ENCODE measurements around the gene HLA-DOB. TPM values are rescaled to one million over a fixed set of nuclear protein-coding genes. Genes with fewer than 3 reads are reported as not detected.

Gene HLA-DOB
- total RNA-seq, 1 experiment from 2014 or later: 8.2 TPM

DNA sequence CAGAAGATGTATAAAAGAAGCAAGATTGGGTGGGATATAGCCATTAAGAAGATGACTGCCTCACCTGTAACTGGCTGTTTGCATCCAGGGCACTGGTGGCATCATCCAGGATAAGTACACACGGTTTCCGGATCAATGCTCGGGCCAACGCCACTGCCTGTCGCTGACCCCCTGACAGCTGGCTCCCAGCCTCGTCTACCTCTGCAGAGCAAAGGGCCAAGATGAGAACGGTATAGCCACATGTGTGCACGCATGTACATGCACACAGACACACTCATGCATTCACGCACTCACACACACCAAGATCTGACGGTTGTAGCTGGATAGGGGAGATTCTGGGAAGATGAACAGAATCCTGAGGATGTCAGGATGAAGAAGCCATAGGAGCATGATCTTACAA is 30.2 kb upstream of the HLA-DOB start:
- H3K27me3 ChIP-seq: no peaks in the 10 kb centered on the region
- peaks cover 77% of the 10 kb centered on the region for H3K36me3 ChIP-seq
- DNase-seq: no peak
- no peak overlapping the region for H3K4me3 ChIP-seq
- no peaks in the 10 kb centered on the region for H3K9me3 ChIP-seq

DNA sequence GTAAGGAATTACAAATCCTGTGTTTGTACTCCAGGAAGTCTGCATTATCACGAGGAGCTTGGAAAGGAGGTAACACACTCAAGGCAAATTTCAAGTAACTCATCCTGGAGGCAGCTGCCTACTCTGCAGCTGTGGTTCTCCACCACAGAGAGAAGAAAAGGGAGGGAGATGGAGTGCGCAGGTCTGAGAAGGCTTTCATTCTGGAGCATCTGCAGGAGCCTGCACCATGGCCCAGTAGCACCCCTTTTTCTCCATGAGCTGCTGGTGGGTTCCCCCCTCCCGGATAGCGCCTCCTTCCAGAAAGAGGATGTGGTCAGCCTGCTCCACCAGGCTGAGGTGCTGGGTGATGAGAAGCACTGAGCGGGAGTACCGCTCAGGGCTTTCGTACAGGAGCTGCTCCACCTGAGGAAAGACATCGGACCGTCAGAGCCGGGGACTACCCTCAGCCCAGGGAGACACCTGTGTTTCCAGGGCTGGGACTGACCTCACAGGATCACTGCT is 28.6 kb upstream of the HLA-DOB start:
- DNase-seq: no peak
- H3K36me3 ChIP-seq: peaks cover 77% of the 10 kb centered on the region

DNA sequence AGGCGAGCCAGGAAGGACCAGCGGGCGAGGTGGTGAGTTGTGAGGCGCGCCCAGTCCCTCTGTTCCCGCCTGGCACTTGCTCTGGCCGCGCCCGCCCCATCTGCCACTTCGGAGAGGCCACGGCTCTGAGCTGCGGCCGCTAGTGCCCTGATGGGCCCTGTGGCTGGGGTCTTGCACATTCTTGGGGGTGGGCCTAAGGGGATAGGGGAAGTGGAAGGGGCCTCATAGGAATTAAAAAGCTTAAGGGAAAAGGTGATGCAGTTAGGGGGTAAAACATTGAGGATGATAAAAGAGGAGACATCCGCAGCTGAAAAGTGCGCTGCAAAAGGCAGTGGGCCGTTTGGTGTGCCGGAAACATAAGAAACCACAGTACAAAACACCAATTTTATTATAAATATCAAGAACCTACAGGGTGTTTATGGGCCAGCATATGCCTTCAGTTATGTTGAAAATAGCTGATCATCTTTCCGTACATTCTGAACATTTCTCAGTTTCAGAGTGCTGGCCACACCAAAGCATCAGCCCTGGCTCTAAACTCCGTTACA is 28.1 kb upstream of the HLA-DOB start:
- peak overlapping the region; percentile 74 for H3K4me3 ChIP-seq
- no peaks in the 10 kb centered on the region for H3K27me3 ChIP-seq
- H3K36me3 ChIP-seq: peaks cover 77% of the 10 kb centered on the region
- H3K9me3 ChIP-seq: no peaks in the 10 kb centered on the region
- DNase-seq: no peak

More for the DNA sequence above, 28.6 kb upstream of the HLA-DOB start:
- H3K9me3 ChIP-seq: no peaks in the 10 kb centered on the region
- H3K4me3 ChIP-seq: no peak overlapping the region
- no peaks in the 10 kb centered on the region for H3K27me3 ChIP-seq

DNA sequence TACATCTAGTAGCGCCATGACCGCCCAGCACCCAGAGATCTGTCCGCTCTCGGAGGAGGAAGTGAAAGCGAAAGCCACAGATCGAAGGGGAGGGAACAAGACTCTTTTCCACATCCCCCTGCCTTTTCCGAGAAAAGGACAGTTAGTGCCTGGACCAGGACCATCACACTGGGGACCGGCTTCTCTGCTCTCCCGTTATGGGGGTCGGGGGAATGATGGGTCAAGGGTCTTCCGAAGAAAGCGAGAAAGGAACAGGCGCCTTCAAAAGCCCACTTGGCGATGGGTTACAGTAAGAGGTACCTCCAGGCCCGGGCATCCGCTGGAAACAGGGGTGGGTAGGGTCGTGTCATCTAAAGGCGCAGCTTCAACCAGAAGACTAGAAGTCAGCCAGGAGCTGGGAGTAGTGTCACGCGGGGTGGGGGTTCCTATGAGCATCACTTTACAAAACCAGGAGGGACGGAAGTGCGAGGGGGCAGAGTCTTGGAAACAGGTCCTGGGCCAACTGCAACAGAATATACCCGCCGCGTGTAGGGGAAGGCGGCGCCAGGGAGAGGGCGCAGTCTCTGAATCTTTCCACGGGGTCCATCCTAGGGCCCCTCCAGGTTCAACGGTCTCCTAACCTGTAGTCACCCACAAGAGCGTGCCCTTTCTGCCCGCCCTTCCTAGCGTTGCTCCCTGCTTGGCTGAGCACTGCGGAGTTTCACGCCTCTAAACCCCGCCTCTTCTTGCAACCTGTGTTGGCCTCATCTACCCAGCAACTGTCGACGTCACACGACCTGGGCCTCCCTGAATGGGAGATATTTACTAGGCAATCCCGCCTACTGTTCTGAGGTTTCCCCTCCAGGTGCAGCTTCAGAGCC is 27.4 kb upstream of the HLA-DOB start, which contains the start of gene PSMB8:
TSS of gene PSMB8 (minus strand) at position 69 of the 860 bp plus-strand sequence. CDS start at position 18, 51 bp downstream.
- Histone ChIP-seq H3K4me3 (peak within 1 kb of the TSS; percentile 74), H3K9me3 (no peaks in the 10 kb centered on the region), H3K36me3 (peaks cover 80% of the 10 kb centered on the region), H3K27me3 (no peaks in the 10 kb centered on the region)
- DNase-seq: peak; percentile 100

DNA sequence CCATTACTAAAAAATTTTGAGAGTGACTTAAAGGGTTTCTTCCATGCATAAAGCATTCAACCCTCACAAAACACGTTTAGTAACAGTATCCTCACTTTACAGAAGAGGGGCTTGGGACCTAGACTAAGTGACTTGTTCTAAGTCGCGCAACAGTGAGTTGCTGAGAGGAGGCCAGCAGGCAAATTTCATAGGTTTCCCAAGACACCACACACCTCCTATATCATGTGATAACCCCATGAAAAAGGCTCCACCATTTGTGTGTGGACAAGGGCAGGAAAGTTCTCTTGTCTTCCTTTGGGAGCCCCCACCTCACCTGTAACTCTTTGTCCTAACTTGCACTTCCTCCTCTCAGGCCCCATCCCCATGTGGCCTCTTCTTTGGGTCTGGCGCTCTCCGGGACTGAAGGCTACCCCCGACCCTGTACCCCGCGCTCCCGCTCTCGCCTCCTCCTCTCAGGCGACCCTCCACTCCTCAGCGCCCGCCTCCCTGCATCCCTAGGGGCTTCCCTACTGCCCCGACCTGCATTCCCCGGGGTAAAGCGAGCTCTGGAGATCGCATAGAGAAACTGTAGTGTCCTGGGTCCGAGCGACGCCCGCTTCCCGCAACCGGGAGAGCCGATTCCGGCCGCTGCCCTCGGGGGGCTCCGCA is 26.7 kb upstream of the HLA-DOB start:
- no peak for DNase-seq
- peak overlapping the region; percentile 74 for H3K4me3 ChIP-seq
- no peaks in the 10 kb centered on the region for H3K27me3 ChIP-seq
- peaks cover 72% of the 10 kb centered on the region for H3K36me3 ChIP-seq
- no peaks in the 10 kb centered on the region for H3K9me3 ChIP-seq

DNA sequence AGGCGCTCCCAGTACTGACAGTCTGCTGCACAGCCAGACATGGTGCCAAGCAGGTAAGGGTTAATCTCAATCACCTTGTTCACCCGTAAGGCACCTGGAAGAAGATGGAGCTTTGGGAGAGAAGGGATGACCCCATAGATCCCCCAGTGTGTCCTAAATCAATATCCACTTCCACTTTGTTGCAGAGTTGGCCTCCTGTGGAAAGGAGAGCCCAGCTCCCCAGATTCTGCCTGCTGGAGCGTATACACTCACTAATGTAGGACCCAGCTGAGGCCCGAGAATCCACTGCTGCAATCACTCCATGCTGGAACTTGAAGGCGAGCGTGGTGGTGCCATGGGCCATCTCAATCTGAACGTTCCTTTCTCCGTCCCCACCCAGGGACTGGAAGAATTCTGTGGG is 25.9 kb upstream of the HLA-DOB start:
- Histone ChIP-seq H3K36me3 (peaks cover 64% of the 10 kb centered on the region), H3K9me3 (no peaks in the 10 kb centered on the region), H3K27me3 (no peaks in the 10 kb centered on the region), H3K4me3 (peak overlapping the region; percentile 74)
- DNase-seq: no peak

DNA sequence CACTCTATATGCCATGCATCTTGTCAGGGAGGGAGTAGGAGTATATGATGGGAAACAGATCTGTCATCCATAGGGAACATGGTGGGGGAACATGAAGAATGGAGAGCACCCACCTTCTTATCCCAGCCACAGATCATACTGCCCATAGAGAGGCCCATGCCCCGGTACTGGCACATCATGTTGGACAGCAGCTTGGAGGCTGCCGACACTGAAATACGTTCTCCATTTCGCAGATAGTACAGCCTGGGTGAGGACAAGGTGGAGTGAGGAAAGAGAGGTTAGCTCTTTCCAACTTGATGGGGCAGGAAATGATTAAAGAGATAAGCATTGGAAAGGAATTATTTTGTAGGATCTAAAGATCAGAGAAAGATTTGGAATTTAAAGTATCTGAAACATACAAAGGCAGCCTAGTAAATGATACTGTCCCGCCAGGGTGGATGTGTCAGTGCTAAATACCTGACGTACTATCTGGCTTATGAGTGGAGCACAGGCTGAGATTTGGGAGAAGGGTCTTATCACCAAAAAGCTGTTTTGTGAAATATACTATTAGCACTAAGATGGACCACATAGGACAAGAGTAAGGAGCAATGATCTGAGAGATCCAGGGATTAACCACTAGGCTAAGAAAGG is 25.3 kb upstream of the HLA-DOB start:
- H3K36me3 ChIP-seq: peaks cover 64% of the 10 kb centered on the region
- H3K27me3 ChIP-seq: no peaks in the 10 kb centered on the region
- no peak for DNase-seq
- no peak overlapping the region for H3K4me3 ChIP-seq
- no peaks in the 10 kb centered on the region for H3K9me3 ChIP-seq

DNA sequence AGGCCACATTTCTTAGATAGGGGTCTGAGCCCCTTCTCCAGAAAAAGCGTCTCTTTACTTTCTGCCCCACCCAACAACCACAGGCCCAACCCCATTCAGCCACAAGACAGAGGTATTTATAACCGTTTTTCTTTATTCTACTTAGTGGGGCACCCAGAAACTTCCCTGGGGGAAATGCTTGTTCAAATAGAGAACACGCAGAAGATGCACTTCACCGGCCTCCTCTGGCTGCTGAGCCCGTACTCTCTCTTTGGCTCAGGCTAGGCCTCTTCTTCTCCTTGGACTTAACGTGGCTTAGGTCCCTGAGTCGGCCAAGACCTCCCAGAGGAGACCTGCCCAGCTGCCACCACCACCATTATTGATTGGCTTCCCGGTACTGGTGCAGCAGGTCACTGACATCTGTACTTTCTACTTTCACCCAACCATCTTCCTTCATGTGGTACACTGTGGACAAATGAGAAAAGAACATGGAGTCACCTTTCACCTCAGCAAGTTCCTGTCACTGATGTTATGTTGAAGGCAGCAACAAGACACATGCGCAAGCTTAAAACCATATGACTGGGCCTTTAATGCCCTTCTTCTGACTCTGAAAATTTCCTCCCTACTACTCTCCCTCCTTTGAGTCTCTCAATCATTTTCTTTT is 23.9 kb upstream of the HLA-DOB start:
- Histone ChIP-seq H3K9me3 (no peaks in the 10 kb centered on the region), H3K36me3 (peaks cover 67% of the 10 kb centered on the region), H3K27me3 (no peaks in the 10 kb centered on the region), H3K4me3 (no peak overlapping the region)
- no peak for DNase-seq

DNA sequence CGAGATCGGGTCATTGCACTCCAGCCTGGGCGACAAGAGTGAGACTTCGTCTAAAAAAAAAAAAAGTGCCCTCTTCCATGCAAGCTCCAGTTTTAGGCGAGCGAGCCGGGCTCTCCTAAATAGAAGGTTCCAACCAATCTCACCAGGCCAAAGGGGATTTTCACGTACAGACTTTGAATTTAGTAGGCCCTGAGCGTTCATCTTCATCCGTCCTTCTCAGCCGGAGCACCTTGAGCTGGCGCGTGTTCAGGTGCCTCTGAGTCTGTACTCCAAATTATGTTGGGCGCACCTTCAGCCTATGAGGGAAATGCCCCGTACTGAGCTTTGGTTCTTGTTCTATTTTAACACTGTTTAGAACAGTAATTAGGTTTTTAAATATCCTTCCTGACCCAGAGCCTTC is 22.6 kb upstream of the HLA-DOB start:
- peaks cover 71% of the 10 kb centered on the region for H3K36me3 ChIP-seq
- no peaks in the 10 kb centered on the region for H3K9me3 ChIP-seq
- H3K27me3 ChIP-seq: no peaks in the 10 kb centered on the region
- no peak for DNase-seq
- H3K4me3 ChIP-seq: no peak overlapping the region; the same call in 1 of the 2 replicates

DNA sequence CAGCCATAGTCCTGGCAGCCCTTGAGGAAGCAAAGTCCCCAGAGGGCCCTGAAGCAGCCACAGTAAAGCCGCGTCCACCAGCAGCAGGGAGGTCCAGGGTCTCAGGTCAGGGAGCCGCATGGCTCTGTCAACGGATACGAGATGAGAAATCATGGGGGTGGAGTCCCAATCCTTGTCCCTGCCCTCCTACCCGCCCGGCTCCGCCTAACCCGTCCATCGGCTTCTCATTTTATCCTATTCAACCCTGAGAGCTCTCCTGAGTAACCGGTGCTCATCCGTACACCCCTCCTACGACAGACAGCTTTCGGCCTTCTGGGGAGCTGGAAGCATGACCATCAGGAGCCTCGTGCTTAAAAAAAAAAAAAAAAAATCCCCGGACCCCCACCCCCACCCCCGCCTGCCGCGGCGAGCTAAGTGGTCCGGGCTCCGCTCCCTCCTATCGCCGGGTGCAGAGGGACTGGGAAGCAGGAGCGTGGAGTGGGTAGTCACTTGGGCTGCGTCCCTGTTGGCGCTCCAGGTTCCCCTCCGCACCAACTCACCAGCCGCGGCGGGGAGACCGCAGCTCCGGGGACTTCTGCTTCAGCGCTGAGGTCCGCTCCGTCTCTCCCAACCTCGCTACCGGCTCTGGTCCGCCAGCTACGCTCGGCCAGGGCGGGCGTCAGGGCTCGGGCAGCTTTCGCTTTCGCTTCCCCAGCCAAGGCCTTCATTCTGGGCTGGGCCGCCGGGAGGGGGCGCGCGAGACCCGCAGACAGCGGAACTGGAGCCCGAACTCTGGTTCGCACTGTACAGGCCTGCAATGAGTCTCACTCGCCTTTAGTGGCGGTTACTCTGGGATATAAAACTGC is 21.5 kb upstream of the HLA-DOB start, which contains the start of gene TAP2:
TSS of gene TAP2 (minus strand) at position 626 of the 845 bp plus-strand sequence. CDS start at position 120, 506 bp downstream.
- DNase-seq: peak; percentile 100
- Histone ChIP-seq H3K36me3 (peaks cover 81% of the 10 kb centered on the region), H3K4me3 (peak within 1 kb of the TSS; percentile 85), H3K9me3 (no peaks in the 10 kb centered on the region), H3K27me3 (no peaks in the 10 kb centered on the region)

DNA sequence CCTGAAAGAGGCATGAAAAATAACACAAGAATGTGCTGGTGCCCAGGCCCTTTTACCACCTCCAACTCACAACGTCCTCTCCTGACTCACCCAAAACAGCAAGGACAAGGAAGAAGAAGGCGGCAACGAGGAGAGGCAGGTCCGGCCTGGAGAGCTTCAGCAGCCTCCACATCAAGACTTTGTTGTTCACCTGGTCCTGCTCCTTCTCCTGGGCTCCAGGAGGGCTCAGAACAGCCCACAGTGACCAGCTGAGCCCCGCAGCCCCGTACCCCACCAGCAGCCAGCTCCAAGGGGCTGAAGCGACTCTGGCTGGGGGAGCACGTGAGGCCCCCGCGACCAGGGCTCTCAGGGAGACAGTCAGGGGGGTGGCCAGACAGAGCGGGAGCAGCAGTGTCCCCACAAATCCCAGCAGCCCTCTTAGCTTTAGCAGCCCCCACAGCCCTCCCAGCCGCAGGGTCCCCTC is 20.9 kb upstream of the HLA-DOB start:
- H3K36me3 ChIP-seq: peaks cover 83% of the 10 kb centered on the region
- peak overlapping the region; percentile 85 for H3K4me3 ChIP-seq
- peak; percentile 66 for DNase-seq
- no peaks in the 10 kb centered on the region for H3K9me3 ChIP-seq
- H3K27me3 ChIP-seq: no peaks in the 10 kb centered on the region

DNA sequence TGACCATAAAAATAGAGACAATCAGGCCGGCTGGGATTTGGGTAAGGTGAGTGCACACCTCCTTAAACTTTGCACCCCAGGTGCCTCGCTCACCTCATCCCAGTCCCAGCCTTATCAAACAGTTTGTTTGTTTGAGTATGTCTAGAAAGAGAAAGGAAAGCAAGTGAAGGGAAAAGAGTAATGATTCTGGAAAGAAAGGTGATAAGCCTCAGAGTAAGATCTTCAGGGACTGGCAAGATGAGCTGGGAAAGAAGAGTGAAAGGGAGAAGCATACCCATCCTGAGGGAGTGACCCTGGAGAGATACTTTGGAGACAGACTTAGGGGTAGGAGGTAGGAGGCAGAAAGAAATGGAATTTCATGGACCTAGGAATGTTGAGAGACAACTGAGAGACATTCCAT is 20.1 kb upstream of the HLA-DOB start:
- Histone ChIP-seq H3K36me3 (peaks cover 83% of the 10 kb centered on the region), H3K9me3 (no peaks in the 10 kb centered on the region), H3K27me3 (no peaks in the 10 kb centered on the region), H3K4me3 (peak overlapping the region; percentile 85)
- DNase-seq: no peak

DNA sequence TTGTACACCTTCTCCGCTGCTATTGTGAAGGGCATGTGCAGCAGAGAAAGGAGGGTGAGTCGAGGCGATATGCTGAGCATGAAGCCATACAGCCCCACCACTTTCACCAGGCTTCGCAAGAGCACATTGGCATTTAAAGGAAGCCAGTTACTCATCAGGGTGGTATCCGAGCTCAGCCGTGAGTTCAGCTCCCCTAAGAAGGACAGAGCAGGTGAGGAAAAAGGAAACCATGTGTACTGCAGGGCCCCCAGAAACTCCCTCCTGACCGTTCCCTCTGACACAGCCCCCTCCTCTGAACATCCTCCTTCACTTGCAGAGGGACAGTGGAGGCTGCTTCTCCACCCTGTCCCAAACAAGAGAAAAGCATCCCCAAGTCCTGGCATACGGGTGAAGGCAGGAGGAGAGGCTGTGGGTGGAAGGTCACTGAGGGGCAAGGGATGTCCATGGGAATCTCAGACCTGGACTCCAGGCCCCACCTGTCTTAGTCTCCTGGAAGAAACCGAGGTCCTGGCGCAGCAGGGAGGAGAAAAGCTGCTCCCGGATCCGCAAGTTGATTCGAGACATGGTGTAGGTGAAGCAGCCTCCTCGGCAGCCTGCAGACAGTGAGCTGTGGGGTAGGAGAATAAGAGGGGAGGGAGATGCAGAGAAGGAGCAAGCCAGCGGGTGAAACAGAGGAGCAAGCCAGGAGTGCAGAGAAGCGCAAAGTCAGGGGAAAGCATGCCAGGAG is 18.5 kb upstream of the HLA-DOB start:
- H3K36me3 ChIP-seq: peaks cover 83% of the 10 kb centered on the region
- DNase-seq: no peak
- H3K9me3 ChIP-seq: no peaks in the 10 kb centered on the region
- no peak overlapping the region for H3K4me3 ChIP-seq
- H3K27me3 ChIP-seq: no peaks in the 10 kb centered on the region

DNA sequence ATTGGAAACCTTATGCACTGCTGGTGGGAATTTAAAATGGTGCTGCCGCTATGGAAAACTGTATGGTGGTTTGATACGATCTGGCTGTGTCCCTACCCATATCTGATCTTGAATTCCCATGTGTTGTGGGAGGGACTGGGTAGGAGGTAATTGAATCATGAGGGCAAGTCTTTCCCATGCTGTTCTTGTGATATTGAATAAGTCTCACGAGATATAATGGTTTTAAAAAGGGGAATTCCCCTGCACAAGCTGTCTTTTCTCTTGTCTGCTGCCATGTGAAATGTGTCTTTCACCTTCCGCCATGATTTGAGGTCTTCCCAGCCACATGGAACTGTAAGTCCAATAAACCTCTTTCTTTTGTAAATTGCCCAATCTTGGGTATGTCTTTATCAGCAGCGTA is 16.9 kb upstream of the HLA-DOB start:
- no peak overlapping the region for H3K4me3 ChIP-seq
- H3K36me3 ChIP-seq: peaks cover 89% of the 10 kb centered on the region
- no peaks in the 10 kb centered on the region for H3K9me3 ChIP-seq
- no peaks in the 10 kb centered on the region for H3K27me3 ChIP-seq
- no peak for DNase-seq

DNA sequence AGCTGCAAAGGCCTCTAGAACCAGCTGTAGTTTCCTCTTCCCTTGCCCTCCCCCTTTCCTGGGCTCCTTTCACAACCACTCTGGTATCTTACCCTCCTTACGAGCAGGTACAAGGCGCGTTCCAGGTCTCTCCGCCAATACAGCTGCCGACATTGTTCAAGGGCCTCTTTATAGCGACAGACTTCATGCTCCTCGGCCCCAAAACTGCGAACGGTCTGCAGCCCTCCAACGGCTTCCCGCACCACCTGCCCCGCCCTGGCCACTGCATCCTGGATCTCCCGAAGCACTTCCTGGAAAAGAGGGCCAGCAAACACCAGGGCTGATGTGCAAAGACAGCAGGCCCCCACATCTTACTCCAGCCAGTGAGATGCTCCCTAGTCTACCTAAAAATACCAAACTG is 15.7 kb upstream of the HLA-DOB start:
- no peaks in the 10 kb centered on the region for H3K9me3 ChIP-seq
- H3K27me3 ChIP-seq: no peaks in the 10 kb centered on the region
- peaks cover 96% of the 10 kb centered on the region for H3K36me3 ChIP-seq
- no peak for DNase-seq
- no peak overlapping the region for H3K4me3 ChIP-seq

Measured in MG63 (cell line).